Measurements from ENCODE around the gene KLHL41.

GRCh38 chr2:169520896-169521295, 11.4 kb downstream of the KLHL41 start:
- TF ChIP-seq POLR2A (IDR thresholded peaks at IDR 0.05), result no peak
- TF ChIP-seq, protein P1, sequence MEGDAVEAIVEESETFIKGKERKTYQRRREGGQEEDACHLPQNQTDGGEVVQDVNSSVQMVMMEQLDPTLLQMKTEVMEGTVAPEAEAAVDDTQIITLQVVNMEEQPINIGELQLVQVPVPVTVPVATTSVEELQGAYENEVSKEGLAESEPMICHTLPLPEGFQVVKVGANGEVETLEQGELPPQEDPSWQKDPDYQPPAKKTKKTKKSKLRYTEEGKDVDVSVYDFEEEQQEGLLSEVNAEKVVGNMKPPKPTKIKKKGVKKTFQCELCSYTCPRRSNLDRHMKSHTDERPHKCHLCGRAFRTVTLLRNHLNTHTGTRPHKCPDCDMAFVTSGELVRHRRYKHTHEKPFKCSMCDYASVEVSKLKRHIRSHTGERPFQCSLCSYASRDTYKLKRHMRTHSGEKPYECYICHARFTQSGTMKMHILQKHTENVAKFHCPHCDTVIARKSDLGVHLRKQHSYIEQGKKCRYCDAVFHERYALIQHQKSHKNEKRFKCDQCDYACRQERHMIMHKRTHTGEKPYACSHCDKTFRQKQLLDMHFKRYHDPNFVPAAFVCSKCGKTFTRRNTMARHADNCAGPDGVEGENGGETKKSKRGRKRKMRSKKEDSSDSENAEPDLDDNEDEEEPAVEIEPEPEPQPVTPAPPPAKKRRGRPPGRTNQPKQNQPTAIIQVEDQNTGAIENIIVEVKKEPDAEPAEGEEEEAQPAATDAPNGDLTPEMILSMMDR (IDR thresholded peaks at IDR 0.05), result no peak

All from body of pancreas (tissue), 4 donors.